ENCODE measurements around the gene CACNA2D2. TPM values are rescaled to one million over a fixed set of nuclear protein-coding genes. Genes with fewer than 3 reads are reported as not detected.

The CACNA2D2 gene
- total RNA-seq, 1 donor from 2014 or later, result 0.52 TPM

DNA sequence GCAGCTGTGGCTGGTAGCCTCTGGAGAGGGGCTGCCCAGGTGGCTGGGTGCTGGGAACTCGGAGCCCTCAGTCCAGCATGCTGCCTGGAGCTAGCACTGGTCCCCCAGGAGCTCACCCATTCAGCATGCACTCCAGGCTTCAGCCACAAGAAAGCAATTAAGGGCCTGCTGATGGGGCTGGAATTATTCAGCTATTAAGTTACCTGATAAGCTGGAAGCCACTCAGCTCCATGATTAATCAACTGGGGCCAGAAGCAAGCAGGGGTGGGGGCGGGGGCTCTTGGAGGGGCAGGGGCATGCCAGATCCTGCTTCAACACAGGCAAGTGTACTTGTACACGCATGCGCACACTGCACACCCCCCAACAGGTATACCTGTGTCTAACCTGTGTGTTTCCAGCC lies 122.1 kb downstream of the CACNA2D2 start:
- Mint-ChIP-seq H3K27me3 (ENCODE audit: insufficient read depth) (peaks cover 4% of the 10 kb centered on the region), H3K4me1 (ENCODE audit: low read depth) (no peaks in the 10 kb centered on the region), H3K4me3 (no peak overlapping the region), H3K27ac (no peak overlapping the region), H3K9me3 (no peaks in the 10 kb centered on the region), H3K36me3 (ENCODE audit: low read depth) (no peaks in the 10 kb centered on the region)
- DNase-seq (ENCODE audit: low spot score), result no peak
- intact Hi-C loops (cut with micrococcal nuclease), result no loop called here

DNA sequence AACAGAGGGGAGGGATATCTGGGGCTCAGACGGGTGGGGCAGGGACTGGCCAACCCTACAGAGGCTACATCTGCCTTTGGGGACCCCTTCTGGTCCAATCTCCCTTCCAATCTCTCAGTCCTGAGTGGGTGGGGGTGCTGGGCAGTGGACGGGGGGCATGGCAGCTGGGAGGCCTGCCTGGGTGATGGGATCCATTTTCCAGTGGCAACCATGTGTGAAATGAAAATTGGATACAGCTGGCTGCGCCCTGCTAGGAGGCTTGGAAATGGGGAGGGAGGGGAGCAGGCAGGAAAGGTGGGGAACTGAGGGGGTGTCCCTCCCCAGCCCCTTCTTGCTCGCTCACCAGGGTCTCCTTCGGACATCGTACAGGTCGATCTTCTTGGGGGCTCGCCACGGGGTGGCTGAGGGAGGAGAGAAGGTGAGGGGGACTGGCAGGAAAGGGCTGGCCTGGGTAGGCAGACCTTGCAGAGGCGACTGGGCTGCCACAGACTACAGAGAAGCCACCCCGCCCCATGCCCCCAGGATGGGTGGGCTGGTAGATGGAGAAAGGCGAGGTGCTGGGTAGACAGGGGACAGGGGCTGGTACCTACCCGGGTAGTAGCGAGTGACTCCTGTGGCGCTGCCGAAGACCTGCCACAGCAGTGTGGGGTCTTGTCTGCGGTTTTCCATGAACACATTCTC lies 122.9 kb downstream of the CACNA2D2 start:
- DNase-seq (ENCODE audit: low spot score), result no peak
- Mint-ChIP-seq H3K27me3 (ENCODE audit: insufficient read depth) (peaks cover 4% of the 10 kb centered on the region), H3K9me3 (no peaks in the 10 kb centered on the region), H3K36me3 (ENCODE audit: low read depth) (no peaks in the 10 kb centered on the region), H3K27ac (no peak overlapping the region), H3K4me3 (no peak overlapping the region), H3K4me1 (ENCODE audit: low read depth) (no peaks in the 10 kb centered on the region)
- intact Hi-C loops (cut with micrococcal nuclease), result no loop called here

DNA sequence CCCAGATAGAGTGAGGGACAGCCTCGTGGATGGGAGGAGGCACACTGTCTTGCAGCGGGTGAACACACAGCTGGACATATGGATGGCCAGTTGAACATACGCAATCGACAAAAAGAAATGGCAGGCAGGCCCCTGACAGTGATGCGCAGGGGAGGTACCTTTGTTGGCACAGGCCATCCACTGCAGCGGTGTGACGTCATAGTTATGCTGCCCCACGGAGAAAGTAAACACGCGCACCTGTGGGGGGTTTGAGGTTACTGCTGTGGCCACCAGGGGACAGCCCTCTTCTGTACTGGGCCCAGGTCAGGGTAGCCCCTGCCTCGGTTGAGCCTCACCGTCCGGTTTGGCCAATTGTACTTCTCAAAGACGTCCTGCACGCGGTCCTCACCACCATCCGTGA lies 124.7 kb downstream of the CACNA2D2 start:
- Mint-ChIP-seq H3K36me3 (ENCODE audit: low read depth) (no peaks in the 10 kb centered on the region), H3K4me1 (ENCODE audit: low read depth) (no peaks in the 10 kb centered on the region), H3K4me3 (no peak overlapping the region), H3K9me3 (no peaks in the 10 kb centered on the region), H3K27me3 (ENCODE audit: insufficient read depth) (peaks cover 4% of the 10 kb centered on the region), H3K27ac (no peak overlapping the region)
- intact Hi-C loops (cut with micrococcal nuclease), result no loop called here
- no peak for DNase-seq (ENCODE audit: low spot score)

DNA sequence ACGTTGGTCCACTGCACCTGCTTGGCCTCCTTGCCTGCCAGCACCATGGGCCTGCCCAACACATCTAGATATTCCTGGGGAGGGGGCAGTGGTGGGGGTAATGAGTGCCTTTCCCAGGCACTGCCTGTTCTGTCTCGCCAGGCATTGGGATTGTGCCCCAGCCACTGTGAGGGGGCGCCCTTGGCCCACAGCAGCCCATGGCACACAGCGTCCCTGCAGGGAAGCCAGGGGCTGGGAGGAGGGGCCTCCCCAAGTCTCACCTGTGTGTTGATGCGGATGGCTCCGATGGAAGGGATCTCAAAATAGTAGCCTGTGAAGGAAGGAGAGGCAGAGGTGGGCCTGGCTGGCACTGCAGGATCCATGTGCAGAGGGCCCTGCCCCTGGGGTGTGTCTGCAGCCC lies 125.4 kb downstream of the CACNA2D2 start:
- Mint-ChIP-seq H3K27ac (no peak overlapping the region), H3K36me3 (ENCODE audit: low read depth) (no peaks in the 10 kb centered on the region), H3K4me1 (ENCODE audit: low read depth) (no peaks in the 10 kb centered on the region), H3K27me3 (ENCODE audit: insufficient read depth) (no peaks in the 10 kb centered on the region), H3K4me3 (no peak overlapping the region), H3K9me3 (no peaks in the 10 kb centered on the region)
- DNase-seq (ENCODE audit: low spot score), result no peak
- intact Hi-C loops (cut with micrococcal nuclease), result no loop called here

DNA sequence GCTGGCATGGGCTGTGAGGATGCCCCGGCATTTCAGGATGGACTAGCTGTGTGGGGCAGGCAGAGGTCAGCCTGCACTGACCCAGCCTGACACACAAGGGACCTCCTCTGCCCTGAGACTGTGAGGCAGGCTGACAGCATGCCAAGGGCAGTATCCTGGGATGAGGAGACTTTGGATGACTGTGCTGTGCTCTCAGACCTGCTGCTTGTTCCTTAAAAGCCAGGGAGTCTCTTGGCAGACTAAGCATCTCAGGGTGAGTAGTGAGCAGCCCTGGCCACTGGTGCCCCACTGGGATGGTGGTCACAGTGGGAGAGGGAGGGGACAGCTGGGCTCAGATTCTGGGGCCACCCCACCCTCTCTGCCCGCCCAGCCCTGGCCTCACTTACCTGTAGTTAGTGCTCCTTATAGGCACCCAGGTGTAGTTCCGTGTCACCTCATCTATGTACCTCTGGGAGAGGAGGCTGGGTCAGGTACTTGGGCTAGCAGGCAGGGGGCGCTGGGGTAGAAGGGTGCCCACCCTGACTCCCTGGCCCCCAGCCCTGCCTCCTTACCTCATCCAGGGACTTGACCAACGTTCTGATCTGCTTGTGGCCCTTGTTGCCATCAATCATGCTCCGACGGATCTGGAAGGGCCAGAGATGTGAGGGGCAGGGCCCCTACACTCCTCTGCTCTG lies 128.0 kb downstream of the CACNA2D2 start:
- intact Hi-C loops (cut with micrococcal nuclease), result no loop called here
- no peaks in the 10 kb centered on the region for H3K9me3 Mint-ChIP-seq
- H3K4me3 Mint-ChIP-seq, result no peak overlapping the region

DNA sequence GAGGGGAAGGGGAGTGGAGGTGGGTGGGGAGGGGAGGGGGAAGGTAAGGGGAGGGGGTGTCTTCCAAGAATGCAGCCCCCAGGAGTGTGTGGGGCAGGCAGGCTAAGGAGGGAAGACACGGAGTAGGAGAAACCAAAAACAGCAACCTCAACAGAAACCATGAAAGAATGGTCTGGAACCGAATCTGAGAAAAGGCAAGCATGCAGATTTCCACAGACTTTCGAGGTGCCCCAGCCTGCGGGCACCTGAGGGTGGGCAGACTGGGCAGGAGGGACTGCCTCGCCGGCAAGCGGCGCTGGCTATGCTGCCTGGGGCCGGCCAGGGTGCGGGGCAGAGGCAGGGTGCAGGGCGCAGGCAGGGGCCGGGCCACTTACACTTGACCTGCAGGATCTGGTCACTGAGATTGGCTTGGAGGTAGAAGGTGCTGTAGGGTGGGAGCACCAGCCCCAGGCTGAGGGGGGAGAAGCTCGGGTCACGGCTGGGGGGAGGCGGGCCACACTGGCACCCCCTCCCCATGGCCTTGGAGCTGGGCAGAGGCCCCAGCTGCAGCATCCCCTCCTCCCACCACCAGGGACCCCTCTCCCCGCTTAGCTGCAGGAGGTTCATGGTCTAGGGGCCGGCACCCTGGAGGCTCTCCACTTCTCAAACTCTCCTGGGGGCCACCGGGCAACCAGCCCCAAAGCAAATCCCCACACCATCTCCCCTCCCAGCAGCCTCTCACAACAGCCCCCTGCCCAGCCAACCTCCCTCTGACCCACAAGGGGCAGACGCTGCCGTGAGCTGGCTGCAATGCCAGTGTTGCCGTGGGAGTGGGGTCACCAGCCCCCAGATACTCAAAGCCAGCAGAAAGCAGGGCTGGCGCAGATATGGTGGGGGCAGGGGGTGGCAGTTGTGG lies 128.8 kb downstream of the CACNA2D2 start:
- intact Hi-C loops (cut with micrococcal nuclease), result no loop called here
- Mint-ChIP-seq H3K4me3 (no peak overlapping the region), H3K4me1 (ENCODE audit: low read depth) (no peaks in the 10 kb centered on the region), H3K9me3 (no peaks in the 10 kb centered on the region), H3K36me3 (ENCODE audit: low read depth) (no peaks in the 10 kb centered on the region), H3K27ac (no peak overlapping the region), H3K27me3 (ENCODE audit: insufficient read depth) (peaks cover 2% of the 10 kb centered on the region)
- no peak for DNase-seq (ENCODE audit: low spot score)

More for the DNA sequence above, 128.0 kb downstream of the CACNA2D2 start:
- no peak for DNase-seq (ENCODE audit: low spot score)
- Mint-ChIP-seq H3K27ac (no peak overlapping the region), H3K4me1 (ENCODE audit: low read depth) (no peaks in the 10 kb centered on the region), H3K36me3 (ENCODE audit: low read depth) (no peaks in the 10 kb centered on the region), H3K27me3 (ENCODE audit: insufficient read depth) (peaks cover 2% of the 10 kb centered on the region)

DNA sequence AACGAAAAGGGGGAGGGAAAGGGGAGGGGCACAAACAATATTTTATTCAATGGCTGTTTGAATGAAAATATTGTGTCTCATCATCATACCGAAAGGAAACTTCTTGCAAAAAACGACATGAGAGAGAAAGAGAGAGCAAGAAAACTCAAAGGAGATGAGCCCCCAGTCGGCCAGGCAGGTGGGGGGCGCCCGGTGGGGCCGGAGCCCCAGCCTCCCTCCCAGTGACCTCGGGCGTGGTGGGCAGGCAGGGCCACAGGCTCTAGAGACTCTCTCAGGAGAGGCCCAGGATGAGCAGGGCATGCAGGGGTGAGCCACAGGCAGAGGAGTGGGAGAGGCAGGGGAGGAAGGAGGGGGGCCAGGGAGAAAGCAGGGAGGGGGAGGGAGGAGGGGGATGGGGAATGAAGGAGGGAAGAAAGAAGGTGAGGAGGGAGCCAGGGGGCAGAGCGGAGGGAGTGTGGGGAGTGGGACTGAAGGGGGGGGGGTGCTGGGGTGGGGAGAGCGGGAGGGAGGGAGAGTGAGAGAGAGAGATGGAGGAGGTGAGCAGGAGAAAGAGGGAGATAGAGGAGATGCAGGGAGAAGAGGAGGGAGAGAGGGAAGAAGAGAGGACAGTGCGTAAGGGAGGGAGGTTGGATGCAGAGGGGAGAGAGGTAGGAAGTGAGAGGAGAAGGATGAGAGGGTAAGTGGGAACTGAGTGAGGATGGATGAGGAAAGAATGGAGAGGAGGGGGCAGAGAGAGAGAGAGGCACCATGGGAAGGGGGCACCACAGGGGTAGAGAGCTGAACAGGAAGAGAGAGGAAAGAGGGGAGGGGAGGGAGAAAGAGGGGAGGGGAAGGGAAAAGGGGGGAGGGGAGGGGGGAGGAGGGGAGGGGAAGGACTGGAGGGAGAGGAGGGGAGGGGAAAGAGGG lies 130.0 kb downstream of the CACNA2D2 start:
- DNase-seq (ENCODE audit: low spot score), result no peak
- Mint-ChIP-seq H3K4me1 (ENCODE audit: low read depth) (peaks cover 6% of the 10 kb centered on the region), H3K4me3 (no peak overlapping the region), H3K36me3 (ENCODE audit: low read depth) (no peaks in the 10 kb centered on the region), H3K27me3 (ENCODE audit: insufficient read depth) (peaks cover 2% of the 10 kb centered on the region), H3K27ac (no peak overlapping the region), H3K9me3 (no peaks in the 10 kb centered on the region)
- intact Hi-C loops (cut with micrococcal nuclease), result no loop called here

DNA sequence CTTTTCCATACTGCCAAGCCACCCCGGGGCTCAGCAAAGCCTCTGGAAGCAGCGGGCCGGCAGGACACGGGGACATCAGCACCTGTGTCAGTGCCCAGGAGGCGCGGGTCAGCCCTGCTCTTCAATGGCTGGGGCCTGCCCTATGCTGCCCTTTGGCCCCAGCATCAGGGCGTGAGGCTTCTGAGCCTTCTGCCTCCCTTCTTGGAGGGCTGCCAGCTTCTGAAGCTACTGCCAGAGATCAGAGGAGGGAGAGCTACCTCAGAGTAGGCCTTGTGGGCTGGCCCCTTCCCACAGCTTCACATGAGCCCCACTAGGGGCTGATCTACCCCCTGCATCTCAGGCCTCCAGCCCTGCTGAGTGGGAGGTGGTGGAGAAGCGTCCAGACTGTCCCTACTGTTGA lies 131.1 kb downstream of the CACNA2D2 start:
- Mint-ChIP-seq H3K4me1 (ENCODE audit: low read depth) (peaks cover 6% of the 10 kb centered on the region), H3K9me3 (no peaks in the 10 kb centered on the region), H3K4me3 (no peak overlapping the region), H3K27me3 (ENCODE audit: insufficient read depth) (peaks cover 2% of the 10 kb centered on the region), H3K36me3 (ENCODE audit: low read depth) (no peaks in the 10 kb centered on the region), H3K27ac (no peak overlapping the region)
- intact Hi-C loops (cut with micrococcal nuclease), result no loop called here
- no peak for DNase-seq (ENCODE audit: low spot score)

DNA sequence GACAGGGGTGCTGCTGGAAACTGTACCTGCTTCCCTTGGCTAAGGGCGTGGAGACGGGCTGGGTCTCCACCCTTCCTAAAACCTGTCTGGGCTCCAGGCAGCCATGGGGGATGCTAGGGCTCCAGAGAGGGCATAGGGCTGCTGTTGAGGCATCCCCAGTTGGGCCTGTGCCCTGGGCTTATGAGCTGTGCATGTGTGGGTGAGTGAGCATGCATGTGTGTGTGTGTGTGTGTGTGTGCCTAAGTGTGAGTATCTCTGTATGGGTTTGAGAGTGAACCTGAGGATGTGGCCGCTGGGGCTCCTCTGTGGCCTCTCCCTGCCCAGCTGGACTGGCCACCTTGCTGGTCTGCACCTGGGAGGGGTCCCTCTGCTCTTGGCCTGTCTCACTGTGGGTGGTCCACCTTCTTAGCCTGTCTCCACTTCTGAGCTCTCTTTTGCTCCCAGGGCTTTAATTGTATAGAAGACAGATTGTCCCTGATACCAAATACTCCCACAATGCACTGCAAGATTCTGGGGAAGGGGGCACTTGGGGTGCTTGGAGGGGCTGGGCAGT lies 132.2 kb downstream of the CACNA2D2 start:
- H3K36me3 Mint-ChIP-seq (ENCODE audit: low read depth), result no peaks in the 10 kb centered on the region
- DNase-seq (ENCODE audit: low spot score), result no peak
- peaks cover 2% of the 10 kb centered on the region for H3K27me3 Mint-ChIP-seq (ENCODE audit: insufficient read depth)
- no peaks in the 10 kb centered on the region for H3K9me3 Mint-ChIP-seq
- no peak overlapping the region for H3K27ac Mint-ChIP-seq
- intact Hi-C loops (cut with micrococcal nuclease), result no loop called here
- no peak overlapping the region for H3K4me3 Mint-ChIP-seq
- peaks cover 6% of the 10 kb centered on the region for H3K4me1 Mint-ChIP-seq (ENCODE audit: low read depth)

DNA sequence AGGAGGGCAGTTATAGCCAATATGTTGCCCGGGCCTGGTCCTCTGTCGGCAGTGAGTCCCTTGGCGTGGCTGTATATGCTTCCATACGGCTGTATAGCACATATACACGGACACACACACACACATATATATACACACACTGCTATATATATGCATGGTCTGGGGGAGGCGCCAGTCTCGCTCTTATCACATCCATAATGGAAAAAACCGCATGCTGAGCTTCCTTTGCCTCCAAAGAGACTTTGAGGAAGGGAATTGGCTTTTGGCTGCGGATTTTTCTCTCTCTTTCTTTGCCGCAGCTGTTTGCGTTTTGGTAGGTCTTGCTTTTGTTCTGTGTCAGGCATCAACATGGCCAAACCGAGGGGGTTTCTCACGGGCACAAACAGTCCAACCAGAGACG lies 132.8 kb downstream of the CACNA2D2 start:
- H3K9me3 Mint-ChIP-seq, result no peaks in the 10 kb centered on the region

DNA sequence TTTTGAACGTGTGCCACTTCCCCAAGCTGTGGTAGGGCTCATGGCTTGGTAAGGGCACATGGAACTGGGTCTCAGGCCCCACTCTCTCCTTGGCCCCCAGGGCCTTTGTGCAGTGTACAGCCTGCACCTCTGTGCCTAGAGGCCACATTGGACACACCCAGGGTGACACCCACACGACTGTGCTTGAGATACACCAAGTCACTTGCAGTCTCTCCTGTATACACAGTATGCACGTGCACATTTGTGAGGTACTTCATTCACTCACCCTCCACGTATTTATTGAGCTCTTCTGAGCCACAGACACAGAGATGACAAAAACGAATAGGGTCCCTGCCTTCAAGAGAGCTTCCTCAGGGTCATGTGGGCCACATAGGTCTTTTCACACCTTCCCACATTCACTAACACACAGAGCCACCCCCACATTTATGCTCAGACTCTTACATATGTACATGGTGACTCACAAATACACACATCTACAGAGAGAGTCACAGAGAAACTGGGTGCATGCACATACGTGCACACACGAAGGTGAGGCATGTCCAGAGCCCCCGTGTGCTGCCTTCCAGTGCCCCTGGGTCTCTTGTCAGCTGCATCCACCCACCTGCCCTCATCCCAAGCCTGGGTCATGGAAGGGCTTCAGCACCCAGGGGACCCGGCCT lies 134.3 kb downstream of the CACNA2D2 start:
- no peaks in the 10 kb centered on the region for H3K9me3 Mint-ChIP-seq

More for the DNA sequence above, 132.8 kb downstream of the CACNA2D2 start:
- no peak for DNase-seq (ENCODE audit: low spot score)
- Mint-ChIP-seq H3K4me1 (ENCODE audit: low read depth) (peaks cover 9% of the 10 kb centered on the region), H3K4me3 (no peak overlapping the region), H3K36me3 (ENCODE audit: low read depth) (no peaks in the 10 kb centered on the region), H3K27me3 (ENCODE audit: insufficient read depth) (peaks cover 2% of the 10 kb centered on the region), H3K27ac (no peak overlapping the region)
- intact Hi-C loops (cut with micrococcal nuclease), result no loop called here

More for the DNA sequence above, 134.3 kb downstream of the CACNA2D2 start:
- Mint-ChIP-seq H3K36me3 (ENCODE audit: low read depth) (no peaks in the 10 kb centered on the region), H3K4me3 (no peak overlapping the region), H3K27me3 (ENCODE audit: insufficient read depth) (peaks cover 2% of the 10 kb centered on the region), H3K4me1 (ENCODE audit: low read depth) (peaks cover 13% of the 10 kb centered on the region), H3K27ac (no peak overlapping the region)
- no peak for DNase-seq (ENCODE audit: low spot score)
- intact Hi-C loops (cut with micrococcal nuclease), result loop anchor here (5.0 kb wide), 1 partner anchor 173 kb away; no protein-coding TSS in a partner anchor

Measured in activated T-helper 1 cell treated with anti-CD3 and anti-CD28 coated beads, Interleukin-12 subunit alpha, Interleukin-12 subunit beta, Interleukin-2, Interleukin-4 antibody, amounts not matched to agents 30 ng/mL and 10 ng/mL and 1 ng/mL, durations not matched to agents 14 hours and 24 hours and 36 hours (primary cell).